ENCODE data around the gene FXYD7. TPM values are rescaled to one million over a fixed set of nuclear protein-coding genes. Genes with fewer than 3 reads are reported as not detected.

Gene FXYD7
- polyA plus RNA-seq, 1 donor (not counting 4 experiments of a cell fraction or from before 2014, with no cell fraction given), result not detected

GRCh38 chr19:35124098-35125060 is 18.7 kb upstream of the FXYD7 start:
- Histone ChIP-seq H3K27me3 (ENCODE audit: control insufficient read depth, extremely low read depth, insufficient read depth, low read length) (no peaks in the 10 kb centered on the region), H3K9me3 (ENCODE audit: control insufficient read depth, low read depth, low read length) (no peaks in the 10 kb centered on the region), H3K27ac (ENCODE audit: control insufficient read depth, insufficient read depth, low read length) (peak overlapping the region; percentile 83), H4K20me1 (ENCODE audit: control insufficient read depth, extremely low read depth, insufficient read depth, low read length) (no peaks in the 10 kb centered on the region), H3K4me1 (ENCODE audit: control insufficient read depth, extremely low read depth, insufficient read depth, low read length) (peaks cover 73% of the 10 kb centered on the region), H3K79me2 (ENCODE audit: control insufficient read depth, insufficient read depth, low read length) (peaks cover 4% of the 10 kb centered on the region), H3K9me1 (ENCODE audit: control insufficient read depth, extremely low read depth, insufficient read depth, low read length) (no peaks in the 10 kb centered on the region), H3K4me2 (ENCODE audit: control insufficient read depth, extremely low read depth, insufficient read depth, low read depth, low read length) (peak overlapping the region; percentile 76), H3K4me3 (ENCODE audit: control insufficient read depth in 2 of 3, extremely low read depth in 1 of 3, insufficient read depth in 2 of 3, low read depth in 1 of 3, low read length in 3 of 3) (peak overlapping the region; percentile 8 to 60 (median 36)), H3K36me3 (ENCODE audit: control insufficient read depth in 2 of 2, extremely low read depth in 1 of 2, insufficient read depth in 2 of 2, low read length in 2 of 2) (peaks cover 7 to 17% of the 10 kb centered on the region in 2 experiments), H3K9ac (ENCODE audit: control insufficient read depth, extremely low read depth, insufficient read depth, low read length) (peak overlapping the region; percentile 69), H2AFZ (ENCODE audit: control insufficient read depth, low read length) (peak overlapping the region; percentile 77)
- DNase-seq (ENCODE audit: low read depth, low spot score) (peak; percentile 75), FAIRE-seq (peak; percentile 68)
- TF ChIP-seq EZH2 (IDR thresholded peaks at IDR 0.05; ENCODE audit: low read length) (no peak), CTCF (optimal IDR thresholded peaks at IDR 0.05 in 1 of 3, IDR thresholded peaks at IDR 0.05 in 1 of 3, conservative IDR thresholded peaks at IDR 0.05 in 1 of 3; ENCODE audit: extremely low read depth in 1 of 3, insufficient read depth in 2 of 3, low read length in 3 of 3) (no peak)
- dilution Hi-C loops (cut with MboI; ENCODE audit: extremely low pct_ligation_motif_present, low sequenced_read_pairs), result no loop called here

GRCh38 chr19:35125270-35125717 is 17.8 kb upstream of the FXYD7 start:
- Histone ChIP-seq H3K4me3 (ENCODE audit: control insufficient read depth in 2 of 3, extremely low read depth in 1 of 3, insufficient read depth in 2 of 3, low read depth in 1 of 3, low read length in 3 of 3) (no peak overlapping the region), H4K20me1 (ENCODE audit: control insufficient read depth, extremely low read depth, insufficient read depth, low read length) (no peaks in the 10 kb centered on the region), H3K9me3 (ENCODE audit: control insufficient read depth, low read depth, low read length) (no peaks in the 10 kb centered on the region), H3K4me1 (ENCODE audit: control insufficient read depth, extremely low read depth, insufficient read depth, low read length) (peaks cover 64% of the 10 kb centered on the region), H3K4me2 (ENCODE audit: control insufficient read depth, extremely low read depth, insufficient read depth, low read depth, low read length) (peak overlapping the region; percentile 6), H3K36me3 (ENCODE audit: control insufficient read depth in 2 of 2, extremely low read depth in 1 of 2, insufficient read depth in 2 of 2, low read length in 2 of 2) (peaks cover 7 to 11% of the 10 kb centered on the region in 2 experiments), H3K79me2 (ENCODE audit: control insufficient read depth, insufficient read depth, low read length) (peaks cover 4% of the 10 kb centered on the region), H3K27me3 (ENCODE audit: control insufficient read depth, extremely low read depth, insufficient read depth, low read length) (no peaks in the 10 kb centered on the region), H3K9me1 (ENCODE audit: control insufficient read depth, extremely low read depth, insufficient read depth, low read length) (no peaks in the 10 kb centered on the region), H2AFZ (ENCODE audit: control insufficient read depth, low read length) (no peak overlapping the region), H3K27ac (ENCODE audit: control insufficient read depth, insufficient read depth, low read length) (no peak overlapping the region), H3K9ac (ENCODE audit: control insufficient read depth, extremely low read depth, insufficient read depth, low read length) (no peak overlapping the region)
- dilution Hi-C loops (cut with MboI; ENCODE audit: extremely low pct_ligation_motif_present, low sequenced_read_pairs), result no loop called here
- DNase-seq (ENCODE audit: low read depth, low spot score) (no peak), FAIRE-seq (no peak)
- no peak for TF ChIP-seq EZH2 (IDR thresholded peaks at IDR 0.05; ENCODE audit: low read length)
- no peak for TF ChIP-seq CTCF (optimal IDR thresholded peaks at IDR 0.05 in 1 of 3, IDR thresholded peaks at IDR 0.05 in 1 of 3, conservative IDR thresholded peaks at IDR 0.05 in 1 of 3; ENCODE audit: extremely low read depth in 1 of 3, insufficient read depth in 2 of 3, low read length in 3 of 3)
